ENCODE measurements around the gene ATP4A.

The ATP4A gene

GRCh38 chr19:35565016-35565856, 1.8 kb upstream of the ATP4A start:
- no peak for DNase-seq (ENCODE audit: low read depth in 3 of 3)

GRCh38 chr19:35562776-35563175, 682 bp downstream of the ATP4A start:
- no peak for DNase-seq (ENCODE audit: low read depth in 3 of 3)

GRCh38 chr19:35562336-35562735, 1.1 kb downstream of the ATP4A start:
- no peak for DNase-seq (ENCODE audit: low read depth in 3 of 3)

- no peak for DNase-seq (ENCODE audit: low read depth in 3 of 3)
These were observed 2.0 kb downstream of the ATP4A start for GRCh38 chr19:35561436-35561835.

- DNase-seq (ENCODE audit: low read depth in 3 of 3) = no peak
These were observed 2.8 kb downstream of the ATP4A start for GRCh38 chr19:35560677-35561076.

- DNase-seq (ENCODE audit: low read depth in 3 of 3) = no peak
These were observed 3.2 kb downstream of the ATP4A start for GRCh38 chr19:35560271-35560670.

GRCh38 chr19:35559781-35560180, 3.7 kb downstream of the ATP4A start:
- no peak for DNase-seq (ENCODE audit: low read depth in 3 of 3)

GRCh38 chr19:35559281-35559659, 4.2 kb downstream of the ATP4A start:
- DNase-seq (ENCODE audit: low read depth in 3 of 3) = no peak

- no peak for DNase-seq (ENCODE audit: low read depth in 3 of 3)
These were observed 4.8 kb downstream of the ATP4A start for GRCh38 chr19:35558400-35559280.

GRCh38 chr19:35557539-35558399, 5.7 kb downstream of the ATP4A start:
- DNase-seq (ENCODE audit: low read depth in 3 of 3) = peak in 2 of 3 donors; percentile 30 to 58

GRCh38 chr19:35556846-35557538, 6.5 kb downstream of the ATP4A start:
- DNase-seq (ENCODE audit: low read depth in 3 of 3) = no peak

- no peak for DNase-seq (ENCODE audit: low read depth in 3 of 3)
These were observed 7.3 kb downstream of the ATP4A start for GRCh38 chr19:35556025-35556590.

GRCh38 chr19:35555301-35556005, 8.0 kb downstream of the ATP4A start:
- DNase-seq (ENCODE audit: low read depth in 3 of 3) = no peak

- DNase-seq (ENCODE audit: low read depth in 3 of 3) = no peak
These were observed 9.4 kb downstream of the ATP4A start for GRCh38 chr19:35554076-35554475.

GRCh38 chr19:35553385-35554000, 10.0 kb downstream of the ATP4A start:
- DNase-seq (ENCODE audit: low read depth in 3 of 3) = no peak

- DNase-seq (ENCODE audit: low read depth in 3 of 3) = no peak
These were observed 10.7 kb downstream of the ATP4A start for GRCh38 chr19:35552534-35553384.

GRCh38 chr19:35551091-35551810, 12.2 kb downstream of the ATP4A start:
- no peak for DNase-seq (ENCODE audit: low read depth in 3 of 3)

- DNase-seq (ENCODE audit: low read depth in 3 of 3) = no peak
These were observed 13.5 kb downstream of the ATP4A start for GRCh38 chr19:35549879-35550523.
